Neural progenitor cell (in vitro differentiated cells): ENCODE results near the gene PER3.

ENCODE experiments used
- CTCF ChIP-seq: fragments of 200-600 bp; sonication (generic); IDR thresholded peaks from 2 replicates; pipeline ENCODE4 v1.5.1; 2017; ENCODE audit warnings: antibody characterized with exemption, mild to moderate bottlenecking
- EZH2 ChIP-seq: fragments of 200-600 bp; sonication (generic); IDR thresholded peaks from 2 replicates; pipeline ENCODE4 v1.6.1; 2017; ENCODE audit warnings: antibody characterized with exemption, mild to moderate bottlenecking, moderate library complexity

DNA sequence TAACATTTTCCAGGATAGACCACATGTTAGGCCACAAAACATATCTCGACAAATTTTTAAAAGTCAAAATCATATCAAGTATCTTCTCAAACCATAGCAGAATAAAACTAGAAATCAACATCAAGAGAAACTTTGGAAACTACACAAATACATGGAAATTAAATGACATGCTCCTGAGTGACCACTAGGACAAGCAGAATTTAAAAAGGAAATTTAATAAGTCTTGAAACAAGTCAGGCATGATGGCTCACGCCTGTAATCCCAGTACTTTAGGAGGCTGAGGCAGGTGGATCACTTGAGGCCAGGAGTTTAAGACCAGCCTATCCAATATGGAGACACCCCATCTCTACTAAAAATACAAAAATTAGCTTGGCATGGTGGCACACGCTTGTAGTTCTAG is 95.1 kb downstream of the PER3 start:
- TF ChIP-seq CTCF (no peak), EZH2 (no peak)
